Neural cell (in vitro differentiated cells): ENCODE measurements around the gene NUBPL. TPM values are rescaled to one million over a fixed set of nuclear protein-coding genes. Genes with fewer than 3 reads are reported as not detected.

Experiments
- H2AFZ ChIP-seq: fragments of 200-600, 300-800 bp; sonication (generic), shearing (Covaris generic); 2 replicates; pipeline ENCODE4 v1.6.0; 2014; ENCODE audit warnings: low read depth, mild to moderate bottlenecking, antibody characterized with exemption, low read length, moderate library complexity
- H3F3A ChIP-seq: fragments of 200-600 bp; shearing (Covaris generic); 2 replicates; pipeline ENCODE4 v1.6.1; 2016; ENCODE audit warnings: mild to moderate bottlenecking, moderate library complexity, mixed read lengths, antibody characterized with exemption, low read length; ENCODE audit not compliant: insufficient read depth, poor library complexity, severe bottlenecking
- H3K27ac ChIP-seq: fragments of 200-600, 300-800 bp; sonication (generic), shearing (Covaris generic); 2 replicates; pipeline ENCODE4 v1.5.1; 2014; ENCODE audit warnings: mild to moderate bottlenecking, low read length, moderate library complexity
- H3K27me3 ChIP-seq: fragments of 300-800, 200-600 bp; sonication (generic), shearing (Covaris generic); 2 replicates; pipeline ENCODE4 v1.6.0; 2014; ENCODE audit warnings: mild to moderate bottlenecking, low read depth, low read length, moderate library complexity; ENCODE audit not compliant: insufficient read depth
- H3K36me3 ChIP-seq: fragments of 300-800, 200-600 bp; sonication (generic), shearing (Covaris generic); 2 replicates; pipeline ENCODE4 v1.5.1; 2014; ENCODE audit warnings: mild to moderate bottlenecking, antibody characterized with exemption, low read length, moderate library complexity; ENCODE audit not compliant: insufficient read depth
- H3K4me2 ChIP-seq: fragments of 300-800, 200-600 bp; sonication (generic), shearing (Covaris generic); 2 replicates; pipeline ENCODE4 v1.6.0; 2014; ENCODE audit warnings: mild to moderate bottlenecking, low read length
- H3K4me3 ChIP-seq: fragments of 300-800, 200-600 bp; sonication (generic), shearing (Covaris generic); 2 replicates; pipeline ENCODE4 v1.5.1; 2014; ENCODE audit warnings: mild to moderate bottlenecking, low read length, moderate library complexity
- H3K79me2 ChIP-seq: fragments of 200-600 bp; shearing (Covaris generic); replicated peaks from 2 replicates; pipeline ENCODE4 v1.6.0; 2014; ENCODE audit warnings: mild to moderate bottlenecking, low read length, moderate library complexity; ENCODE audit not compliant: insufficient read depth
- H3K9ac ChIP-seq: fragments of 300-800, 200-600 bp; sonication (generic), shearing (Covaris generic); 2 replicates; pipeline ENCODE4 v1.6.1; 2016; ENCODE audit warnings: mild to moderate bottlenecking, low read length, mixed read lengths
- H3K9me2 ChIP-seq: fragments of 200-600 bp; shearing (Covaris generic); 2 replicates; pipeline ENCODE4 v1.6.1; 2016; ENCODE audit warnings: mild to moderate bottlenecking, low read length, mixed read lengths; ENCODE audit not compliant: insufficient read depth
- H3K9me3 ChIP-seq: fragments of 200-600, 300-800 bp; sonication (generic), shearing (Covaris generic); 2 replicates; pipeline ENCODE4 v1.6.1; 2016; ENCODE audit warnings: mild to moderate bottlenecking, mixed run types, low read length, moderate library complexity, mixed read lengths
- H4K20me1 ChIP-seq: fragments of 200-600 bp; shearing (Covaris generic); 2 replicates; pipeline ENCODE4 v1.6.1; 2016; ENCODE audit warnings: mild to moderate bottlenecking, mixed run types; ENCODE audit not compliant: insufficient read depth
- CTCF ChIP-seq: fragments of 450-650 bp; IDR thresholded peaks from 2 replicates; pipeline ENCODE4 v1.5.1; 2014; ENCODE audit warnings: antibody characterized with exemption, mild to moderate bottlenecking, moderate library complexity; ENCODE audit not compliant: poor library complexity, severe bottlenecking
- EP300 ChIP-seq: fragments of 450-650 bp; conservative IDR thresholded peaks from 2 replicates; pipeline ENCODE4 v1.6.1; 2014; ENCODE audit warnings: antibody characterized with exemption, mild to moderate bottlenecking, moderate library complexity; ENCODE audit not compliant: poor library complexity, severe bottlenecking
- EZH2 ChIP-seq: fragments of 200-600, 300-800 bp; shearing (Covaris generic), sonication (generic); IDR thresholded peaks from 2 replicates; pipeline ENCODE4 v1.6.1; 2014; ENCODE audit warnings: antibody characterized with exemption, low read length, borderline replicate concordance, mild to moderate bottlenecking; ENCODE audit not compliant: insufficient read depth, poor library complexity, severe bottlenecking
- MXI1 ChIP-seq: fragments of 450-650 bp; conservative IDR thresholded peaks from 2 replicates; pipeline ENCODE4 v1.6.1; 2014; ENCODE audit warnings: antibody characterized with exemption, mild to moderate bottlenecking; ENCODE audit not compliant: poor library complexity, severe bottlenecking
- POLR2AphosphoS5 ChIP-seq: IDR thresholded peaks from 2 replicates; pipeline ENCODE4 v1.6.1; 2012
- RAD21 ChIP-seq: fragments of 450-650 bp; conservative IDR thresholded peaks from 2 replicates; pipeline ENCODE4 v1.6.1; 2014; ENCODE audit warnings: antibody characterized with exemption, mild to moderate bottlenecking, moderate library complexity
- REST ChIP-seq: IDR thresholded peaks from 2 replicates; pipeline ENCODE4 v1.6.1; 2012; ENCODE audit warnings: borderline replicate concordance
- SMC3 ChIP-seq: fragments of 450-650 bp; conservative IDR thresholded peaks from 2 replicates; pipeline ENCODE4 v1.6.1; 2014; ENCODE audit warnings: antibody characterized with exemption, mild to moderate bottlenecking, moderate library complexity; ENCODE audit not compliant: poor library complexity
- TAF1 ChIP-seq: IDR thresholded peaks from 2 replicates; pipeline ENCODE4 v1.6.1; 2012; ENCODE audit warnings: low read depth
- polyA plus RNA-seq: library from polyadenylated mRNA; depleted of rRNA; stranded (reverse); fragments of >200 nt; gene quantifications from 2 replicates; pipeline ENCODE4 v1.2.3, GENCODE V29; 2014

The NUBPL gene
- polyA plus RNA-seq, 1 donor from 2014 or later: 3.1 TPM

GRCh38 chr14:31530136-31530535 lies 31.1 kb upstream of the NUBPL start:
- Histone ChIP-seq H3K9ac (no peak overlapping the region), H3K36me3 (no peaks in the 10 kb centered on the region), H3K9me2 (no peaks in the 10 kb centered on the region), H3K9me3 (no peaks in the 10 kb centered on the region), H3F3A (no peaks in the 10 kb centered on the region), H3K79me2 (no peaks in the 10 kb centered on the region), H2AFZ (no peak overlapping the region), H3K27ac (no peak overlapping the region), H4K20me1 (no peaks in the 10 kb centered on the region), H3K4me2 (no peak overlapping the region), H3K27me3 (no peaks in the 10 kb centered on the region), H3K4me3 (no peak overlapping the region)
- TF ChIP-seq EP300: no peak
- TF ChIP-seq RAD21: no peak
- TF ChIP-seq SMC3: no peak

GRCh38 chr14:31536201-31536960 lies 24.8 kb upstream of the NUBPL start:
- H3K9me2 ChIP-seq: no peaks in the 10 kb centered on the region

GRCh38 chr14:31541702-31542101 lies 19.5 kb upstream of the NUBPL start:
- Histone ChIP-seq H3K27me3 (no peaks in the 10 kb centered on the region), H2AFZ (no peak overlapping the region), H3K27ac (no peak overlapping the region), H3F3A (no peaks in the 10 kb centered on the region), H3K36me3 (no peaks in the 10 kb centered on the region), H3K9me2 (no peaks in the 10 kb centered on the region), H3K9ac (no peak overlapping the region), H3K79me2 (no peaks in the 10 kb centered on the region), H4K20me1 (no peaks in the 10 kb centered on the region), H3K4me3 (no peak overlapping the region), H3K4me2 (no peak overlapping the region), H3K9me3 (no peaks in the 10 kb centered on the region)
- TF ChIP-seq MXI1: no peak
- TF ChIP-seq REST: no peak
- TF ChIP-seq SMC3: no peak
- TF ChIP-seq RAD21: no peak
- TF ChIP-seq TAF1: no peak
- no peak for TF ChIP-seq POLR2AphosphoS5
- no peak for TF ChIP-seq CTCF
- no peak for TF ChIP-seq EP300
- no peak for TF ChIP-seq EZH2

More at GRCh38 chr14:31536201-31536960, 24.8 kb upstream of the NUBPL start:
- TF ChIP-seq EP300: no peak
- TF ChIP-seq MXI1: no peak
- Histone ChIP-seq H3K4me2 (no peak overlapping the region), H3K36me3 (no peaks in the 10 kb centered on the region), H3K9me3 (no peaks in the 10 kb centered on the region), H3K79me2 (no peaks in the 10 kb centered on the region), H3K27ac (no peak overlapping the region), H2AFZ (no peak overlapping the region), H3K4me3 (no peak overlapping the region), H3K27me3 (no peaks in the 10 kb centered on the region), H4K20me1 (no peaks in the 10 kb centered on the region), H3F3A (no peaks in the 10 kb centered on the region), H3K9ac (no peak overlapping the region)
